GM12878 (cell line): Measurements from ENCODE around the gene ETV7. TPM values are rescaled to one million over a fixed set of nuclear protein-coding genes. Genes with fewer than 3 reads are reported as not detected.

Source experiments
- ATAC-seq: fragments of 200-7000 bp; cut with Tn5 transposase; 3 replicates; pipeline ENCODE4 v1.9.1; 2020; ENCODE audit warnings: mild to moderate bottlenecking, moderate library complexity
- BruUV-seq: library from RNA; stranded (reverse); fragments of 400-500 nt; replicated peaks from 2 replicates; lab custom pipeline; 2021; lab: Mats Ljungman, UMichigan
- CTCF ChIA-PET: fragments of 300-600 bp; sonication (Branson Sonifier 250); formaldehyde crosslinking; extraction: SDS; loops from one replicate; lab custom pipeline; 2021; ENCODE audit warnings: inconsistent platforms; lab: Yijun Ruan, JAX
- POLR2A ChIA-PET: fragments of 350-600 bp; formaldehyde crosslinking; extraction: SDS; loops from one replicate; lab custom pipeline; 2021; ENCODE audit warnings: inconsistent platforms; lab: Charles Lee
- RAD21 ChIA-PET: fragments of 300-600 bp; sonication (Branson Sonifier 250); formaldehyde crosslinking; loops from one replicate; lab custom pipeline; 2023; ENCODE audit warnings: antibody characterized with exemption; ENCODE audit not compliant: unreplicated experiment; lab: Charles Lee
- SMC1A ChIA-PET: fragments of 300-600 bp; sonication (Branson Sonifier 250); formaldehyde crosslinking; loops from one replicate; lab custom pipeline; 2023; ENCODE audit not compliant: unreplicated experiment, uncharacterized antibody; lab: Charles Lee
- DNase-seq: peaks from one replicate; pipeline ENCODE4 v3.0.0-alpha.2; 2011; ENCODE audit warnings: low read depth, low spot score
- FAIRE-seq: peaks from 3 replicates; lab custom pipeline; 2011; peaks lifted over from hg19 to GRCh38; lab: Jason Lieb, UNC
- H2AFZ ChIP-seq: 2 replicates; pipeline ENCODE4 v1.6.0; 2011; ENCODE audit warnings: low read depth, low read length, control low read depth; ENCODE audit not compliant: control insufficient read depth
- H3K27ac ChIP-seq: 2 replicates; pipeline ENCODE4 v1.5.1; 2011; ENCODE audit warnings: control low read depth; ENCODE audit not compliant: control insufficient read depth, insufficient read depth
- H3K27me3 ChIP-seq, 2 experiments: replicated peaks in 1 of 2; 2 replicates each; pipeline versions ENCODE4 v1.6.0 to v1.6.1; 2011; ENCODE audit warnings: low read length in 1 of 2; ENCODE audit not compliant: control insufficient read depth in 2 of 2, insufficient read depth in 2 of 2
- H3K36me3 ChIP-seq, 2 experiments: 2 replicates each; pipeline ENCODE4 v1.5.1; 2011; ENCODE audit warnings: low read length in 1 of 2; ENCODE audit not compliant: control insufficient read depth in 2 of 2, insufficient read depth in 2 of 2
- H3K4me1 ChIP-seq: 2 replicates; pipeline ENCODE4 v1.6.1; 2011; ENCODE audit warnings: mild to moderate bottlenecking, low read length, moderate library complexity, mixed read lengths; ENCODE audit not compliant: control insufficient read depth, insufficient read depth
- H3K4me2 ChIP-seq: 2 replicates; pipeline ENCODE4 v1.6.0; 2011; ENCODE audit warnings: control low read depth; ENCODE audit not compliant: control insufficient read depth, insufficient read depth
- H3K4me3 ChIP-seq: fragments of 200-600 bp; sonication (generic); 2 replicates; pipeline ENCODE4 v1.5.1; 2016
- H3K79me2 ChIP-seq: 2 replicates; pipeline ENCODE4 v1.6.0; 2011; ENCODE audit warnings: low read length; ENCODE audit not compliant: control insufficient read depth, insufficient read depth
- H3K9ac ChIP-seq: 2 replicates; pipeline ENCODE4 v1.8.0; 2011; ENCODE audit warnings: low read length, control low read depth, mixed read lengths; ENCODE audit not compliant: control insufficient read depth, insufficient read depth
- H3K9me3 ChIP-seq: replicated peaks from 3 replicates; pipeline ENCODE4 v1.5.1; 2011; ENCODE audit warnings: mild to moderate bottlenecking, low read length; ENCODE audit not compliant: control insufficient read depth, insufficient read depth
- H4K20me1 ChIP-seq: 2 replicates; pipeline ENCODE4 v1.6.0; 2011; ENCODE audit not compliant: control insufficient read depth, insufficient read depth
- CHD2 ChIP-seq: IDR thresholded peaks from 2 replicates; pipeline ENCODE4 v1.6.1; 2011; ENCODE audit warnings: low read depth, low read length, improper control_type of control experiment, borderline replicate concordance
- CHD4 ChIP-seq: fragments of 200-600 bp; sonication (generic); IDR thresholded peaks from 2 replicates; pipeline ENCODE4 v1.6.1; 2016; ENCODE audit warnings: mild to moderate bottlenecking
- HCFC1 ChIP-seq: fragments of 150-350 bp; IDR thresholded peaks from 2 replicates; pipeline ENCODE4 v1.6.1; 2014; ENCODE audit warnings: low read length
- KDM1A ChIP-seq: fragments of 200-600 bp; sonication (generic); IDR thresholded peaks from 2 replicates; pipeline ENCODE4 v1.6.1; 2016; ENCODE audit warnings: borderline replicate concordance
- PKNOX1 ChIP-seq: fragments of 450-650 bp; IDR thresholded peaks from 2 replicates; pipeline ENCODE4 v1.6.1; 2016; ENCODE audit warnings: mild to moderate bottlenecking
- SMAD1 ChIP-seq: fragments of 450-650 bp; IDR thresholded peaks from 2 replicates; pipeline ENCODE4 v1.6.1; 2018; ENCODE audit warnings: mild to moderate bottlenecking, low read depth; ENCODE audit not compliant: partially characterized antibody
- STAT1 ChIP-seq: fragments of 450-650 bp; conservative IDR thresholded peaks from 2 replicates; pipeline ENCODE4 v1.6.1; 2014; ENCODE audit warnings: antibody characterized with exemption, mild to moderate bottlenecking
- TCF12 ChIP-seq: IDR thresholded peaks from 2 replicates; pipeline ENCODE4 v1.6.1; 2011; ENCODE audit warnings: low read depth, mild to moderate bottlenecking, low read length
- ZNF274 ChIP-seq: IDR thresholded peaks from one replicate; pipeline ENCODE4 v1.8.0; 2011; ENCODE audit not compliant: insufficient read length, insufficient read depth
- ZNF592 ChIP-seq: fragments of 450-650 bp; IDR thresholded peaks from 2 replicates; pipeline ENCODE4 v1.6.1; 2017; ENCODE audit warnings: mild to moderate bottlenecking, moderate library complexity
- WGBS: methylation state at CpG from one replicate; pipeline ENCODE4 v1.1.6; 2016; ENCODE audit warnings: low lambda C conversion rate; ENCODE audit not compliant: insufficient replicate concordance, insufficient coverage; ENCODE audit errors: missing lambda C conversion rate; 5-methylcytosine and 5-hydroxymethylcytosine counted together
- in situ Hi-C: fragments of 300-500 bp; cut with MboI; formaldehyde crosslinking; loops from 9 replicates; pipeline ENCODE4 v1.14.3; 2018; ENCODE audit warnings: mixed read lengths
- intact Hi-C: fragments of 100-400 bp; cut with micrococcal nuclease; formaldehyde crosslinking; loops from one replicate; pipeline ENCODE4 v1.14.2; 2022; ENCODE audit not compliant: unreplicated experiment
- polyA plus RNA-seq, 11 experiments: library from polyadenylated mRNA; depleted of rRNA in 4 of 11; unstranded in 6 of 11; stranded (reverse) in 5 of 11; fragments of >200 nt; fragmentation: Nextera tagmentation in 4 of 11; fragmentation: Illumina TruSeq in 1 of 11; extraction: Ambion mirVana in 4 of 11; extraction: Trizol in 1 of 11; gene quantifications; 1 replicate in 1 of 11; 2 replicates in 10 of 11; pipeline versions ENCODE4 v1.2.1 to v1.2.3, GENCODE V29; 2011 to 2016; ENCODE audit warnings: inconsistent platforms in 2 of 11, missing spikeins in 2 of 11, low read depth in 1 of 11
- total RNA-seq, 4 experiments: library from RNA; depleted of rRNA in 3 of 4; stranded (reverse); fragments of >200 nt in 3 of 4; fragmentation: Illumina TruSeq in 1 of 4; extraction: Trizol in 1 of 4; gene quantifications; 2 replicates each; pipeline versions ENCODE4 v1.2.1 to v1.2.3, GENCODE V29; 2013 to 2021
- TF ChIP-seq, protein P1 (sequence below): IDR thresholded peaks from 2 replicates; pipeline ENCODE4 v1.6.1; 2011; ENCODE audit warnings: borderline replicate concordance, low read depth, mild to moderate bottlenecking, moderate library complexity, low read length; ENCODE audit not compliant: insufficient read depth, poor library complexity, severe bottlenecking
- TF ChIP-seq, protein P2 (sequence below): fragments of 450-650 bp; IDR thresholded peaks from 2 replicates; pipeline ENCODE4 v1.6.1; 2018; ENCODE audit warnings: borderline replicate concordance, mild to moderate bottlenecking; ENCODE audit not compliant: partially characterized antibody

The ETV7 gene
- total and polyA plus RNA-seq, 10 of the 15 experiments (the other 5 are each of a cell fraction or from before 2014, with no cell fraction given) = 0.04 to 1.8 (median 1.3) TPM

- CTCF ChIA-PET = no interaction called here
- no peak for ATAC-seq
- no peaks in the 10 kb centered on the region for H3K36me3 ChIP-seq
- H3K4me1 ChIP-seq = no peaks in the 10 kb centered on the region
- H4K20me1 ChIP-seq = no peaks in the 10 kb centered on the region
- no peak overlapping the region for H3K9ac ChIP-seq
- H3K9me3 ChIP-seq = peaks cover 2% of the 10 kb centered on the region; the same call in 1 of the 3 replicates
- H3K27me3 ChIP-seq = no peaks in the 10 kb centered on the region
- H3K27ac ChIP-seq = no peak overlapping the region
- intact Hi-C loops = no loop called here
- H3K4me3 ChIP-seq = no peak overlapping the region
- POLR2A ChIA-PET = no interaction called here
- FAIRE-seq = no peak
- no peak overlapping the region for H3K4me2 ChIP-seq
- no TSS peak for BruUV-seq
- RAD21 ChIA-PET = no interaction called here
- no peak overlapping the region for H2AFZ ChIP-seq
- H3K79me2 ChIP-seq = no peaks in the 10 kb centered on the region
- WGBS = 56% methylated on average over 4 of the region's 4 CpGs
- SMC1A ChIA-PET = no interaction called here
- in situ Hi-C loops = no loop called here
- DNase-seq = no peak
- TF ChIP-seq PKNOX1 (no peak), STAT1 (no peak), CHD2 (no peak), TCF12 (no peak), SMAD1 (no peak), CHD4 (no peak), KDM1A (no peak), ZNF274 (no peak), HCFC1 (no peak), ZNF592 (no peak)
- TF ChIP-seq, protein P1, sequence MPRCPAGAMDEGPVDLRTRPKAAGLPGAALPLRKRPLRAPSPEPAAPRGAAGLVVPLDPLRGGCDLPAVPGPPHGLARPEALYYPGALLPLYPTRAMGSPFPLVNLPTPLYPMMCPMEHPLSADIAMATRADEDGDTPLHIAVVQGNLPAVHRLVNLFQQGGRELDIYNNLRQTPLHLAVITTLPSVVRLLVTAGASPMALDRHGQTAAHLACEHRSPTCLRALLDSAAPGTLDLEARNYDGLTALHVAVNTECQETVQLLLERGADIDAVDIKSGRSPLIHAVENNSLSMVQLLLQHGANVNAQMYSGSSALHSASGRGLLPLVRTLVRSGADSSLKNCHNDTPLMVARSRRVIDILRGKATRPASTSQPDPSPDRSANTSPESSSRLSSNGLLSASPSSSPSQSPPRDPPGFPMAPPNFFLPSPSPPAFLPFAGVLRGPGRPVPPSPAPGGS = no peak
- TF ChIP-seq, protein P2, sequence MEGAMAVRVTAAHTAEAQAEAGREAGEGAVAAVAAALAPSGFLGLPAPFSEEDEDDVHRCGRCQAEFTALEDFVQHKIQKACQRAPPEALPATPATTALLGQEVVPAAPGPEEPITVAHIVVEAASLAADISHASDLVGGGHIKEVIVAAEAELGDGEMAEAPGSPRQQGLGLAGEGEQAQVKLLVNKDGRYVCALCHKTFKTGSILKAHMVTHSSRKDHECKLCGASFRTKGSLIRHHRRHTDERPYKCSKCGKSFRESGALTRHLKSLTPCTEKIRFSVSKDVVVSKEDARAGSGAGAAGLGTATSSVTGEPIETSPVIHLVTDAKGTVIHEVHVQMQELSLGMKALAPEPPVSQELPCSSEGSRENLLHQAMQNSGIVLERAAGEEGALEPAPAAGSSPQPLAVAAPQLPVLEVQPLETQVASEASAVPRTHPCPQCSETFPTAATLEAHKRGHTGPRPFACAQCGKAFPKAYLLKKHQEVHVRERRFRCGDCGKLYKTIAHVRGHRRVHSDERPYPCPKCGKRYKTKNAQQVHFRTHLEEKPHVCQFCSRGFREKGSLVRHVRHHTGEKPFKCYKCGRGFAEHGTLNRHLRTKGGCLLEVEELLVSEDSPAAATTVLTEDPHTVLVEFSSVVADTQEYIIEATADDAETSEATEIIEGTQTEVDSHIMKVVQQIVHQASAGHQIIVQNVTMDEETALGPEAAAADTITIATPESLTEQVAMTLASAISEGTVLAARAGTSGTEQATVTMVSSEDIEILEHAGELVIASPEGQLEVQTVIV = no peak
These were observed 26.3 kb upstream of the ETV7 start for GRCh38 chr6:36413489-36414480.
